GM19193 (cell line): ENCODE measurements around the gene MCUB.
A peak's percentile ranks its signal among the peaks of the same experiment; 100 is the strongest.

Experiments
- POLR2A ChIP-seq: IDR thresholded peaks from 4 replicates; pipeline ENCODE4 v1.6.1; 2011; ENCODE audit not compliant: insufficient read depth, insufficient read length; ENCODE audit errors: extremely low read depth

The MCUB gene

GRCh38 chr4:109559983-109560686 lies at the start of gene MCUB:
Gene MCUB (plus strand): TSS chr4:109560246. CDS start chr4:109560338, 92 bp downstream.
- TF ChIP-seq POLR2A, result peak; percentile 67

GRCh38 chr4:109510687-109511086 lies 49.4 kb upstream of the MCUB start:
- no peak for TF ChIP-seq POLR2A

- no peak for TF ChIP-seq POLR2A
Measured at GRCh38 chr4:109511414-109511813, 48.6 kb upstream of the MCUB start.

GRCh38 chr4:109532182-109532581 lies 27.9 kb upstream of the MCUB start:
- no peak for TF ChIP-seq POLR2A

- no peak for TF ChIP-seq POLR2A
Measured at GRCh38 chr4:109545401-109545800, 14.6 kb upstream of the MCUB start.

GRCh38 chr4:109547394-109547793 lies 12.7 kb upstream of the MCUB start:
- no peak for TF ChIP-seq POLR2A

- no peak for TF ChIP-seq POLR2A
Measured at GRCh38 chr4:109548655-109549054, 11.4 kb upstream of the MCUB start.

- TF ChIP-seq POLR2A, result no peak
Measured at GRCh38 chr4:109552237-109552636, 7.8 kb upstream of the MCUB start.

- no peak for TF ChIP-seq POLR2A
Measured at GRCh38 chr4:109553130-109553529, 6.9 kb upstream of the MCUB start.

GRCh38 chr4:109554971-109555370 lies 5.1 kb upstream of the MCUB start:
- no peak for TF ChIP-seq POLR2A

GRCh38 chr4:109557433-109557832 lies 2.6 kb upstream of the MCUB start:
- TF ChIP-seq POLR2A, result no peak

GRCh38 chr4:109559625-109559982 lies 442 bp upstream of the MCUB start:
- TF ChIP-seq POLR2A, result no peak

- peak; percentile 48 for TF ChIP-seq POLR2A
Measured at GRCh38 chr4:109560687-109561461, 828 bp downstream of the MCUB start.

- no peak for TF ChIP-seq POLR2A
Measured at GRCh38 chr4:109562457-109563239, 2.6 kb downstream of the MCUB start.

- TF ChIP-seq POLR2A, result no peak
Measured at GRCh38 chr4:109571494-109571893, 11.4 kb downstream of the MCUB start.
